Pons (tissue), 1 donor: Measurements from ENCODE around the gene OR3A2.
"Not testable (repeated sequence)": the region's sequence is repeated elsewhere in the genome, so short reads cannot be mapped to it uniquely, and the experiment has no call there.

Experiments used
- DNase-seq: peaks from one replicate; pipeline ENCODE4 v3.0.0-alpha.2; 2016; ENCODE audit warnings: low spot score

The OR3A2 gene

DNA sequence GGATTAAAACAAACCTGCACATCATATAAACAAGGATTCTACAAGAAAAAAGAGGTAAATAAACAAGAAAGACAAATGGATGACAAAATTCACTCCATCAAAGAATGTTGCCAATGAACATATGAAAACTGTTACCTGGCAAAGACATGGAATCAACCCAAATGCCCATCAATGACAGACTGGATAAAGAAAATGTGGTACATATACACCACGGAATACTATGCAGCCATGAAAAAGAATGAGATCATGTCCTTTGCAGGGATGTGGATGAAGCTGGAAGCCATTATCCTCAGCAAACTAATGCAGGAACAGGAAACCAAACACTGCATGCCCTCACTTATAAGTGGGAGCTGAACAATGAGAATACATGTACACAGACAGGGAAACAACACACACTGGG is 92.6 kb downstream of the OR3A2 start:
- DNase-seq, result not testable (repeated sequence)

DNA sequence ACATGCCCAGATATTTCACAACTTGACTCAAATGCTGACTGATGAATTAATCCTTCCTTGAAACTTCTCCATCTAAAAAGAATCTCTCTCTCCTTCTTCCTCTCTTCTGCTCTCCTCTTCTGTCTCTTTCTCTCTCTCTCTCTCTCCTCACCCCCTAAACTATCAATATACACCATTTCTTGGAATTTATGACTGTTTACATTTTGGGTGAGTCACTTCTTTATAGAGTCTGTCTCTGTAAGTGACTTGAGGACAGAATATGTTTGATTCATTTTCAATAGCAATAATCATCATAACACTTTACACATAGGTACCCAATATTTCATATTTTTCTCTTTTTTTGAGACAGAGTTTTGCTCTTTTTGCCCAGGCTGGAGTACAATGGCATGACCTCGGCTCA is 103.2 kb downstream of the OR3A2 start:
- no peak for DNase-seq

GRCh38 chr17:3276126-3276525 is 110.0 kb downstream of the OR3A2 start:
- DNase-seq, result no peak

DNA sequence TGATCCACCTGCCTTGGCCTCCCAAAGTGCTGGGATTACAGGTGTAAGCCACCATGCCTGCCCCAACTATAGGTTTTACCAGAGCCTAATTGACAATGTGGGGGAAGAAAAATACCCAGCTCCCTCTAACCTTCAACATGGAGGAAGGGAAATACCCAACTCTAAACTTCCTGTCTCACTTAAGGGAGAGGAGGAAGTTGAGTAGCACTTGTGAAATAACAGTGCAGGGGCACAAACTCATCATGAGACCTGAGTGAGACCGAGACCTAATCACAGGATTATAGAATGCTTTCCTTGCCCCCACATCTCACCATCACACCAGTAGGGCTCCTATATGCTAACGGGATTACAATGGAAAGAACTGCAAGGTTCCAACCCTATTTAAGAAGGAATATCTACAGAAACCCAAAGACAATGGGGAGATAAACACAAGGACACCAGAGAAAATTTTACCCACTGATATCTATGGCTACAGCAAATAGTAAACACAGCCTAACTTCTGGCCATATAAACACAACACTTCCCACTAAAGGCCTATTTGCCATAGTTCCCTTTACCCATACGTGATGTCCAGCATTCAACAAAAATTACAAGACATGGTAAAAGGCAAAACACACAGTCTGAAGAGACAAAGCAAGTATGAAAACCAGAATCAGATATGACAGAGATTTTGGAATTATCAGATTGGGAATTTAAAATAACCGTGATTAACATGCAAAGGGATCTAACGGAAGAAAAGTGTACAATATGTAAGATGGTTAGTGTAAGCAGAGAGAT is 114.8 kb downstream of the OR3A2 start:
- no peak for DNase-seq

DNA sequence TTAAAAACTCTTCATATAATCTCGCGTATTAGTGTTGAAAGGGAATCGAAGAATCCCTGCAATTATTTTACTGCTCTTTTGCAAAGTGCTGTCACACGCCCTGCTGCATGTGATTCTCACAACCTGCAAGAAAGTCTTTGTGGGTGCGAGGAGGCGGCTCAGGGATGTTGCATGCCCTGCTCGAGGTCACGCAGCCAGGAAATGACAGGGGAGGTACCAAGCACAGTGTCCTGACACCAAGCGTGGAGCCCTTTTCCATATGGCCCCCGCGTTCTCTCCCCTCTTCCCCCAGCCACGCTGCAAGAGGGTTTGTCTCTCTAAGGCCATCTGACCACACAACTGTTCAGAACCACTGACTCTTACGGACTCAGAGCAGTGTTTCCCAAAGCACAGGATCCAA is 125.5 kb downstream of the OR3A2 start:
- DNase-seq, result no peak

DNA sequence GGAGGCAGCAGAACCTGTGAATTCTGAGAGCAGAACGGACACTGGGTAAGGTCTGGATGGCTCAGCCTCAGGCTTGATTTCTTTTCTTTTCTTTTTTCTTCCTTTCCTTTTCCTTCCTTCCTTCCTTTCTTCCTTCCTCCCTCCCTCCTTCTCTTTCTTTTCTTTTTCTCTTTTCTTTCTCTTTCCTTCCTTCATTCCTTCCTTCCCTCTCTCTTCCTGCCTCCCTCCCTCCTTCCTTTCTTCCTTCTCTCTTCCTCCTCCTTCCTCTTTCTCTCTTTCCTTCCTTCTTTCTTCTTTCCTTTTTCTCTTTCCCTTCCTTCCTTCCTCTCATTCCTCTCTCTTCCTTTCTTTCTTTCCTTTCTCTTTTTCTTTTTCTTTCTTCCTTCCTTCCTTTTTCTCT is 125.9 kb downstream of the OR3A2 start:
- DNase-seq, result no peak

GRCh38 chr17:3256575-3256974 is 129.5 kb downstream of the OR3A2 start:
- DNase-seq, result no peak

GRCh38 chr17:3249013-3249412 is 137.1 kb downstream of the OR3A2 start:
- DNase-seq, result not testable (repeated sequence)

GRCh38 chr17:3244841-3245240 is 141.3 kb downstream of the OR3A2 start:
- peak; percentile 8 for DNase-seq

DNA sequence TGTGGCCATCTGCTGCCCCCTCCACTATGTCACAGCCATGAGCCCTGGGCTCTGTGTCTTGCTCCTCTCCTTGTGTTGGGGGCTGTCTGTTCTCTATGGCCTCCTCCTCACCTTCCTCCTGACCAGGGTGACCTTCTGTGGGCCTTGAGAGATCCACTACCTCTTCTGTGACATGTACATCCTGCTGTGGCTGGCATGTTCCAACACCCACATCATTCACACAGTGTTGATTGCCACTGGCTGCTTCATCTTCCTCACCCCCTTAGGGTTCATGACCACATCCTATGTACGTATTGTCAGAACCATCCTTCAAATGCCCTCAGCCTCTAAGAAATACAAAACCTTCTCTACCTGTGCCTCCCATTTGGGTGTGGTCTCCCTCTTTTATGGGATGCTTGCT is 145.1 kb downstream of the OR3A2 start:
- DNase-seq, result not testable (repeated sequence)

DNA sequence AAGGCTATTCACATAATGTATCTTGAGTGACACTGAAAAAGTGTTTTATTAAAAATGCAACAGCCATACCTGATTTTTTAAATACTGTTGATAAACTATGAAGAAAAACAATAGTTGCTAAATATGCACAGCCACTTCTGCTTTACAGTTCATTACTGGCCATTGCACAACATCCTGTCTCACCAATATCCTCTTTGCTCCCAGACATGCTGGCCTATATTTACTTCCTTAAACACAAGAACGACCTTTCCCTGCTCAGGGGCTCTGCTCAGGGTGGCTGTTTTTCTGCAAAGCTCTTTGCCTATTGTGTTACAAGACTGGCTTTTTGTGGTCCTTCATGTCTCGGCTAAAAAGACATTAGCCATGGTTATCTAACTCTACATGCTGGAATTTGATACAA is 147.4 kb downstream of the OR3A2 start:
- peak; percentile 34 for DNase-seq

DNA sequence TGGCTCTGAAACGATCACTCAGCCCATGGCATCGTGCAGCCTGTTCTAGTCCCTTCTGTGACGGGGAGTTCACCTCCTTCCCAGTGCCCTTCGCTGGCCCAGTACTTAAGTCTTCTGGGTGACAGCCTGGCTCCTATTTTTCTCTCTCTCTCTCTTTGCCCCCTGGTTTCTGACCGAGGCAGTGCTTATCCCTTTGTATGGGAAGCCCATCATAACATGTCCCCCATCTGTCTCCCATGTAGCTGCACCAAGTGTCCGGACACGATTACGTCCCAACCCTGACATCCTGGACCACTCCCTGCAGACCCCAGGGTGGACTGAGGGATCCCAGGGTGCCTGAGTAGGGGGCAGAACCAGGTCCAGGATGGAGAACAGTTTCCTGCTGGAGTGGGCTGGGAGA is 153.8 kb downstream of the OR3A2 start:
- DNase-seq, result not testable (repeated sequence)
